Measurements from ENCODE around the gene AKR1B1. TPM values are rescaled to one million over a fixed set of nuclear protein-coding genes. Genes with fewer than 3 reads are reported as not detected.

AKR1B1 gene
- total RNA-seq, 4 donors from 2014 or later, result 8.6 to 22.4 (median 13.1) TPM

- no peak for DNase-seq (ENCODE audit: low spot score in 2 of 2)
- no peak overlapping the region for H3K4me3 ChIP-seq (ENCODE audit: low read depth, poor library complexity, severe bottlenecking)
- TF ChIP-seq POLR2A (IDR thresholded peaks at IDR 0.05), result no peak
- TF ChIP-seq, protein P1, sequence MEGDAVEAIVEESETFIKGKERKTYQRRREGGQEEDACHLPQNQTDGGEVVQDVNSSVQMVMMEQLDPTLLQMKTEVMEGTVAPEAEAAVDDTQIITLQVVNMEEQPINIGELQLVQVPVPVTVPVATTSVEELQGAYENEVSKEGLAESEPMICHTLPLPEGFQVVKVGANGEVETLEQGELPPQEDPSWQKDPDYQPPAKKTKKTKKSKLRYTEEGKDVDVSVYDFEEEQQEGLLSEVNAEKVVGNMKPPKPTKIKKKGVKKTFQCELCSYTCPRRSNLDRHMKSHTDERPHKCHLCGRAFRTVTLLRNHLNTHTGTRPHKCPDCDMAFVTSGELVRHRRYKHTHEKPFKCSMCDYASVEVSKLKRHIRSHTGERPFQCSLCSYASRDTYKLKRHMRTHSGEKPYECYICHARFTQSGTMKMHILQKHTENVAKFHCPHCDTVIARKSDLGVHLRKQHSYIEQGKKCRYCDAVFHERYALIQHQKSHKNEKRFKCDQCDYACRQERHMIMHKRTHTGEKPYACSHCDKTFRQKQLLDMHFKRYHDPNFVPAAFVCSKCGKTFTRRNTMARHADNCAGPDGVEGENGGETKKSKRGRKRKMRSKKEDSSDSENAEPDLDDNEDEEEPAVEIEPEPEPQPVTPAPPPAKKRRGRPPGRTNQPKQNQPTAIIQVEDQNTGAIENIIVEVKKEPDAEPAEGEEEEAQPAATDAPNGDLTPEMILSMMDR (IDR thresholded peaks at IDR 0.05), result no peak
- intact Hi-C loops (cut with DNase I; ENCODE audit: low total_unique reads), result no loop called here
Measured at GRCh38 chr7:134482858-134483257, 24.0 kb upstream of the AKR1B1 start.

GRCh38 chr7:134481167-134481566 lies 22.3 kb upstream of the AKR1B1 start:
- TF ChIP-seq, protein P1 (IDR thresholded peaks at IDR 0.05), result no peak
- no peak for TF ChIP-seq POLR2A (IDR thresholded peaks at IDR 0.05)
- intact Hi-C loops (cut with DNase I; ENCODE audit: low total_unique reads), result no loop called here
- 86 to 89% methylated on average over 3 of the region's 3 CpGs for WGBS, 2 donors
- no peak overlapping the region for H3K4me3 ChIP-seq (ENCODE audit: low read depth, poor library complexity, severe bottlenecking)
- DNase-seq (ENCODE audit: low spot score in 2 of 2), result no peak

DNA sequence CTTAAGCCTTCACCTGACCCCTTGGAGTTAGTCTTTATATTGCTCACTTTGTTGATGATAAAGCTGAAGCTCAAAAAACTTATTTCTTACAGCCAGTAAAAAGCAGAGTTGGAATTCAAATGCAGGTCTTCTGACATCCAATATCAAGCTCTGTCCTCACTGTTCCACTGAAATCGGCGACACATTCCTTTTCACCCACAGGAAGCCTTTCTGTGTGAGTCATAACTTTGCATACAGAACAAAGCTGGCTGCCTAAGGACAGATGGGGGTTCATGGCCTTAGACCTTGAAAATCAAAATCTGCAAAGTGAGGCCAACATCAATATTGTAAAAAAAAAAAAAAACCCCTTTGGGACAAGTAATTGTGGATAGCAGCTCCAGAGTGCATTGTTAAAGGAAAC lies 21.8 kb upstream of the AKR1B1 start:
- H3K4me3 ChIP-seq (ENCODE audit: low read depth, poor library complexity, severe bottlenecking), result no peak overlapping the region
- no peak for DNase-seq (ENCODE audit: low spot score in 2 of 2)
- TF ChIP-seq, protein P1 (IDR thresholded peaks at IDR 0.05), result no peak
- TF ChIP-seq POLR2A (IDR thresholded peaks at IDR 0.05), result no peak
- intact Hi-C loops (cut with DNase I; ENCODE audit: low total_unique reads), result no loop called here
- WGBS, 2 donors, result 9 to 15% methylated on average over 2 of the region's 2 CpGs

- no peak for DNase-seq (ENCODE audit: low spot score in 2 of 2)
- TF ChIP-seq POLR2A (IDR thresholded peaks at IDR 0.05), result no peak
- TF ChIP-seq, protein P1 (IDR thresholded peaks at IDR 0.05), result no peak
- no peak overlapping the region for H3K4me3 ChIP-seq (ENCODE audit: low read depth, poor library complexity, severe bottlenecking)
- intact Hi-C loops (cut with DNase I; ENCODE audit: low total_unique reads), result no loop called here
Measured at GRCh38 chr7:134480202-134480601, 21.3 kb upstream of the AKR1B1 start.

GRCh38 chr7:134478707-134479106 lies 19.8 kb upstream of the AKR1B1 start:
- 89 to 90% methylated on average over 2 of the region's 2 CpGs for WGBS, 2 donors
- intact Hi-C loops (cut with DNase I; ENCODE audit: low total_unique reads), result no loop called here
- no peak for DNase-seq (ENCODE audit: low spot score in 2 of 2)
- H3K4me3 ChIP-seq (ENCODE audit: low read depth, poor library complexity, severe bottlenecking), result no peak overlapping the region
- TF ChIP-seq, protein P1 (IDR thresholded peaks at IDR 0.05), result no peak
- TF ChIP-seq POLR2A (IDR thresholded peaks at IDR 0.05), result no peak

GRCh38 chr7:134477954-134478353 lies 19.1 kb upstream of the AKR1B1 start:
- no peak for DNase-seq (ENCODE audit: low spot score in 2 of 2)
- intact Hi-C loops (cut with DNase I; ENCODE audit: low total_unique reads), result no loop called here
- WGBS, 2 donors, result 76 to 80% methylated on average over 2 of the region's 2 CpGs
- TF ChIP-seq, protein P1 (IDR thresholded peaks at IDR 0.05), result no peak
- TF ChIP-seq POLR2A (IDR thresholded peaks at IDR 0.05), result no peak
- H3K4me3 ChIP-seq (ENCODE audit: low read depth, poor library complexity, severe bottlenecking), result no peak overlapping the region

All from lower leg skin (tissue), 4 donors.